Stimulated activated CD8-positive, alpha-beta memory T cell treated with anti-CD3 and anti-CD28 coated beads, Interleukin-4, amount 100 ng/mL, for 24 hours (primary cell): ENCODE measurements around the gene CERS6.
"Not testable (repeated sequence)": the region's sequence is repeated elsewhere in the genome, so short reads cannot be mapped to it uniquely, and the experiment has no call there.

Source experiments
- DNase-seq: peaks from one replicate; pipeline ENCODE4 v3.0.0-alpha.2; 2020; ENCODE audit warnings: low read depth

CERS6 gene

DNA sequence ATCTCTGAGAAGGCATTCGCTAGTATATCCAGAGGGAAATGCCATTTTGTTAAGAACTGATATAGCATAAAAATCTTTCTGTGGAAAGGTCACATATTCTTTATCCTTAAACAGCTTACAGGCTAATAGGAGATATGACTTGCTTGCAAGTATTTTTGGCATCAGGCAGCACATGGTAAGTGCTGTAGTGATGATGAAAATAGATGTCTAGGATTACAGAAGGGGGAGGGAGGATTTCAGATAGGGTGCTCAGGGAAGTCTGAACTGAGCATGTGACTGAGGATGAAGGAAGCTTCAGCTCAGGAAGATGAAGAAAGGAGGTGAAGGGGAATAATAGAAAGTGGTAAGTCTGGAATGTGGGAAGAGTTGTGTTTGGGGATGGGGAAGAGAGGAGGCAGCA lies 187.9 kb downstream of the CERS6 start:
- no peak for DNase-seq

DNA sequence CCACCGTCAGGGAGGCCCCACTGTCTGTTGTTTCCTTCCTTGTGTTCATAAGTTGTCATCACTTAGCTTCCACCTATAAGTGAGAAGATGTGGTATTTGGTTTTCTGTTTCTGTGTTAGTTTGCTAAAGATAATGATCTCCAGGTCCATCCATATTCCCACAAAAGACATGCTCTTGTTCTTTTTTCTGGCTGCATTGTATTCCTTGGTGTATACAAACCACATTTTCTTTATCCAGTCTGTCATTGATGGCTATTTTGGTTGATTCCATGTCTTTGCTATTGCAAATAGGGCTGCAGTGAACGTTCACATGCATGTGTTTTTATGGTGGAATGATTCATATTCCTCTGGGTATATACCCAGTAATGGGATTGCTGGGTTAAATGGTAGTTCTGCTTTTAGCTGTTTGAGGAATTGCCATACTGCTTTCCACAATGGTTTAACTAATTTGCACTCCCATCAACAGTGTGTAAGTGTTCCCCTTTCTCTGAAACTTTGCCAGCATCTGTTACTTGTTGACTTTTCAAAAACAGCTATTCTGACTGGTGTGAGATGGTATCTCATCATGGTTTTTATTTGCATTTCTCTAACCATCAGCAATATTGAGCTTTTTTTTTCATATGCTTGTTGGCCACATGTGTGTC lies 189.7 kb downstream of the CERS6 start:
- no peak for DNase-seq

DNA sequence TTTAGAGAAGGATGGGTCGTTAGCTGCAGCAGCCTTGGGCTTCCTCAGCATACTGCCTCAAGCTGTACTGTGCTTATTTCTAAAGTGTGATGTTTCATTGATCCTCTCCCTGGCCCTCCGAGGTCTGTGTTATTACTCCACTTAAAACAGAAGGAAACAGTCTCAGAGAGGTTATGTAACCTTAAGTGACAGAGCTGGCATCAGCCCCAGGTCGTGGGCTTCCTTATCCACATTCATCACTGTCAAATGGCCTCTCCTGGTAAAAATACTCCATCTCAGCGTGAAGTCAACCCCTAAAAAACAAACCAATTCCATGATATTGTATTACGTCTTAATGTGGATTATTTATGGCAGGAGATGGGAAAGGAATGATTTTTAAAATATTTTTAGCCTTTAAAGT lies 193.0 kb downstream of the CERS6 start:
- no peak for DNase-seq

DNA sequence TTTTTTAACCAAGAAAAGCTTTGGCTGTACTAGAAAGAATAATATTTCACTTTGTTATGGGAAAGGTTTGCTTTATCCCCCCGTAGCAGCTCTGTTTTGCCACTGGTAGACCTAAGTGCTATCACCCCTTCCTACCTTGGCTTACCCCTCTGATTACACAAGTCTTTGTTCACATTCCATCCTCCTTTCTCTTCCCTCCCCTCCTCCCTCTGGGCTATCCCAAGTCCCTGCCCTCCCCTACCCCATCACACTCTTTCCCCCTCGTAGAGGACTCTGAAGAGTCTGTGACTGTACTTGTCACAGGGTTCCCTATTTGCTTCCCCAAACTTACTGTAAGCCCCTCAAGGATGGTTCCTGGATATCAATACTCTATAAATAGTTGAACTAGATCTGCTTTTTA lies 193.5 kb downstream of the CERS6 start:
- DNase-seq = no peak

DNA sequence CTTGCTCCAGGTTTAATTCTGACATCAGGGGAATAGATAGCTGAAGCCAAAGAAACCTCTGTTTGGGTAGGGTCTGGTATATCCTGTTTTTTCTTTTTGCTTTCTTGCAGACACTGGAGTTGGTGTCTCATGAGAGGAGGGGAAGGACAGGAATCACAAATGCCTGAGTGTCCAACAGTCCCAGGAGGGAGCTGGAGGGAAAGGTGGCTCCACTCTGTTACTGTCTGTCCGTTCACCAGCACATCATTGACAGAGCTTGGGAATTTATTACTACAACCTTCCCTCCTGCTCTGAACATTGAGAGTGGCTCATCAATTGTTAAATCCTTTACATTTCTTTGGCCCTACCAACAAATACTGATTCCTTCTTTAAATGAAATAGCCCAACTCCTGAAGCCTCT lies 194.1 kb downstream of the CERS6 start:
- DNase-seq = no peak

DNA sequence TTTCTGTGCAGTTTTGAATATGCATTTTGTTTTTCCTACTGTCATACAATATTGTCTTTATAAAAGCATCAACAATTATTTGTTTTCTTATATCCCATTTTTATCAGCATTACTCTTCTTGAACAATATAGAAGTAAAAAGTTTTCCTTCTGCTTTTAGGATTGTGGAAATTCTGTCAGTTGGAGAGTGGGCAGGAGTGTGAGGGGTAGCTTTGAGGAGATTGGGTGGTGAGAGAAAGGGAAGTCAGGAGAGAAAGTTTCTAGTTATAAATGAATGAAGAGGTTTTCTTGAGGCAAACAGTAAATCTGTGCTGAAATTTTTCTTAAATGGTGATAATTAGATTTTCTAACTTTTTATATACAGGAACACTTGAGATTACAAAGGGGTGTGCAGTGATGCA lies 194.7 kb downstream of the CERS6 start:
- no peak for DNase-seq

DNA sequence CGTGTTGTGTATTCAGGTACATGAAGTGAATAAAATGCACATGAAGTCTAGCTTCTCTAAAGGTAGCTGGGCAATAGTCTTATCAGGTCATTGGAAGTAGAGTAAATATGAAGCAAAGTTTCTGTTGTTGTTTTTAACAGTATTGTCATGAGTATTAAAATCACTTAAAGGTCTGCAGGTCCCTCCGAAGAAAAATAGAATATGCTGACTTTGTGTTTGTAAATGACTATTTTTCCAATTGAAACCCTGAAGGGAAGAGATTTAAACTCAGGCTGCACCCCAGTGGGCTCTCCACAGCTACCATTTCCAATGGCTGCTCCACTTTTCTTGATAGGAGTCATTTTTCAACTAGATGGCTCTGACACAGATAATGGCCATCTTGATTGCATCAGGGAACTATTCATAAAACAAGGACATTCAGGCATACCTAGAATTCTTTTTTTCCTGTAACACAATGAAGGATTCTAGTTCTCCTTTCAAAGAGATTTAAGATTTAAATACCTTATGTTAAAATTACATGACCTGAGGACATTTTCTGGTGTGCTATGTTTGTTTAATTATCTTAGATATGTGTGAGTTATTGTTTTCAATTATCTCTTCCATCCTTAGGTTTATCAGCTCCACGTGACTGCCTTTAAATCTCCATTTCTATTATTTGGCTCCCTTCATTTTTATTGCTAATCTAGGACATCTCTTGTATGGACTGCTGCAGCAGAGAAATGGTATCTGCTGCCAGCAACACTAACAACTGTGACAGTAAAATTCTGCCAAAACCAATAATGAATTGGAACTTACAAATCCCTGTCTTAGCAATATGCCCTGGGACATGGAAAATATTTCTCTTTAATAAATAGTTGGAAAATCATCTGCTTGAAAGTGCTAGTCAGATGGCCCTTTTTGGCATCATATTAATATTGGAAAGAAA lies 197.2 kb downstream of the CERS6 start:
- no peak for DNase-seq

DNA sequence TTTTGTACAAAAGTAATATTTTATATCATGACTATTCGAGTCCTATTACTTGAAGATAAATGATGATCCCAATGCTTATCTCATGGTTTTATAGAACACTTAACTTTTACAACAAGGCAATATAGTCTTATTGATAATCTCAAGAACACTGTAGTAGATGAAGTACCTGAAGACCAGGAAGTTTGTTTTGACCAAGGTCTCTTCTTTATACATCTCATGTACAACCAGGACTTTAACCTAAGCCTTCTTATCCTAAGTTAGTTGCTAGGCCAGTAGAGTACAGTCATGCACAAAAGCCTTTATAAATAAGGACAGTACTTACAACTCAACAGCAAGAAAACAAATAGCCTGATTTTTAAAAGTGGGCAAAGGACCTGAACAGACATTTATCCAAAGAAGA lies 198.6 kb downstream of the CERS6 start:
- DNase-seq = no peak

DNA sequence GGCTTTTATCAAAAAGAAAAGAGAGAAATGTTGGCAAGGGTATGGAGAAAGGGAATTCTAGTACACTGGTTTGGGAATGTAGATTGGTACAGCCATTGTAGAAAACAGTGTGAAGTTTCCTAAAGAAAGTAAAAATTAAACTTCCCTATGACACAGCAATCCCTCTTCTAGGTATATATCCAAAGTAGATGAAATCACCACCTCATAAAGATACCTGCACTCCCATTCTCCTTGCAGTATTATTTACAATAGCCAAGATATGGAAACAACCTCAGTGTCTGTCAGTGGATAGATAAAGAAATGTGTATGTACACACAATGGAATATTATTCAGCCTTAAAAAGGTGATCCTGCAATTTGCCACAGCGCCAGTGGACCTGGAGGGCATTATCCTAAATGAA lies 199.1 kb downstream of the CERS6 start:
- no peak for DNase-seq

DNA sequence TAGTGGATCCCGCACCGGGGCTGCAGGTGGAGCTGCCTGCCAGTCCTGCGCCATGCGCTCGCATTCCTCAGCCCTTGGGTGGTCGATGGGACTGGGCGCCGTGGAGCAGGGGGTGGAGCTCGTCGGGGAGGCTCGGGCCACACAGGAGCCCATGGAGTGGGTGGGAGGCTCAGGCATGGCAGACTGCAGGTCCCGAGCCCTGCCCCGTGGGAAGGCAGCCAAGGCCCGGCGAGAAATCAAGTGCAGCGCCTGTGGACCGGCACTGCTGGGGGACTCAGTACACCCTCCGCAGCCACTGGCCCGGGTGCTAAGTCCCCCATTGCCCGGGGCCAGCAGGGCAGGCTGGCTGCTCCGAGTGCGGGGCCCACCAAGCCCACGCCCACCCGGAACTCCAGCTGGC lies 201.3 kb downstream of the CERS6 start:
- not testable (repeated sequence) for DNase-seq

DNA sequence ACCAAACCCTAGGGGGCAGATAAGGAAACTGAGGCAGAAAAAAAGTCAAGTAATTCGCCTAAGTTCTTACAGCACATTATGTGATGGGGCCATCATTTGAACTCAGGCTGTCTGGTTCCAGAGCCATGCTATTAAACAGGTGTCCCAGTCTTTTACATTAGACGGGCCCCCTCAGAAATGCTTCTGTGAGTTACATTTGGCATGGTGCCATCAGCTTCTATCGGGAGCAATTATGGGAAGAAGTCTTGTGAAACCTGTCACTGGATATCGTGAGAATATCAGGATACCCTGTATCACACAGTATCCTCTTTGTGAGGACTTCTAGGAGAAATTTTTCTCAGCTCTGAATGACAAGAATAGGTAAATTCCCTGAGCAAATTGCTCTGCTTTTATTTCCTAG lies 202.6 kb downstream of the CERS6 start:
- no peak for DNase-seq

DNA sequence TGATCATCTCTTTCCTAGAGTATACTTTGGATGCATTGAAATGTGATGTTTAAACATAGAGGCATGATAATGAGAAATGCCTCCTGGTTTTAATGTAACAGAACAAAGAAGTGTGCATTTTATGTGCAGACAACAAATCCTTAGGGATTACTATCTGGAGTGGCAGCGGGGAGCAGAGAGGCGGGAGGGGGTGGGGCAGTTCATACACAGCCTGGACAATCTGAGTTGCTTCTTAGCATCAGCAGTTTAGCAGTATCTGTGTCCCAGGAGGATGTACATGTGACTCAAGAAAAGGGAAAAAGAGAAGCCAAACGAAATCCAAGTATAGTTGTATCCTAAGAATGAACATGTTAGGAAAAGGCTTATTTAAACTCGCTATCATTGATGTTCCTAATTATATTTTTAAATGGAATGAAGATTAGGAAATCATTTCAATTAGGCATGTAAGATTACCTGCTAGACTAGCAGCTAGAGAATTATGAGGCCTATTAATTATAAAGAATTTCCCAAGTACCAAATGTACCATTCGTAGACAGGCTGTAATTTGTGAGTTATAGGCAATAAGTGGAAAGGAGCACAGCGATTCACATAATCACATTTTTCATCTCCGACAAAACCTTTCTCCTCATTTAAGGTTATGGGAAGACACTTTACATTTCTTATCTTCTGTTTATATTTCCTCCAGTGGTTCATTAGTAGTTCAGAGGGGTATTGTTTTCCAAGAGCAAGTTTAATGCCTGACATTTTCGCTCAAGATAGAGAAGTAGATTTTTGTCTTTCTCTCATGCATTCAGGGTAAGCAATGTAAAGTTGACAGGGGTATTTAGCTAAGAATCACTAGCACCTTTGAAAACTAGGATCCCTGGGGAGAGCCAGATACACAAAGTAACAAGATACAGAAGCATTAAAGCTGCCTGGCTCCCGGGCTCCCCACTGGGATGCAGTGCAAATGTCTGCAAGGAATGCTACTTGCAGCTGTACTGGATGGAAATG lies 205.1 kb downstream of the CERS6 start:
- DNase-seq = no peak

DNA sequence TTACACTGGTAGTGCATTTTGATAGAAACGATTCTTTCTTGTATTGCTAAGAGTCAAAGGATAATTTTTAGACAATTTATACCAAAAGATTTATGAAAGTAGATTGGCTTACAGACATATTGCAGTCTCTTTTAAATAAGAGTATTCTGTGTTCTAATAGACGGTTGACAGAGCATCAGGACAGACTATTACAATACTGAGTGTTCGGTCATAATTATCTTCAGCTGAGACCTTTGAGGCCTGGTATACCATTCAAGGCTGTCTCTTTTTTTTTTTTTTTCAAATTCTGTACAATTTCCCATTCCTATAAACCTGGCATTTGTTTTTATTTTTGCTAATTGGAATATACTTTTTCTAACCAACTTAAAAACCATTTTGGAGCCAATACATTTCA lies 205.8 kb downstream of the CERS6 start:
- no peak for DNase-seq

DNA sequence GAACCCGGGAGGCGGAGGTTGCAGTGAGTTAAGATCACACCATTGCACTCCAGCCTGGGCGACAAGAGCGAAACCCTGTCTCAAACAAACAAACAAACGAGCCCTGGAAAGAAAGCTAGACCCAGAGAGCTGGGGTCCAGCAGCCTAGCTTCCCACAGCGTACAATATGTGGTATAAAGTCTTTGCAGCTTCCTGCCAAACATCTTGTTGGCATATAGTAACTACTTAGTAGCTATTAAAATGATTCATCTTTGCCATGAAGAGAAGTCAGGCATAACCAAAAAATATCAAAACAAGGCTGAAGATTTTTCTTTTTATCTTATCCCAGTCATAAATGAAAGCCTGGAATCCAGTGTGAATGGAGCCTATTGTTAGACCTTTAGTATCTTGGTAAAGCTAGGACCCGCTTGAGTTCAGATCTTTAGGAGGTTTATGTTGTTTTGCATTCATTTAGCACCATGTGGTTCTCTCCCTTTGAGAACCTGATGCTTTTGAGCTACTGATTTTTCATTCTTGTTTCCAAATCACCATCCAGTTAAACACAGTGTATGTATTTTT lies 206.7 kb downstream of the CERS6 start:
- DNase-seq = no peak

DNA sequence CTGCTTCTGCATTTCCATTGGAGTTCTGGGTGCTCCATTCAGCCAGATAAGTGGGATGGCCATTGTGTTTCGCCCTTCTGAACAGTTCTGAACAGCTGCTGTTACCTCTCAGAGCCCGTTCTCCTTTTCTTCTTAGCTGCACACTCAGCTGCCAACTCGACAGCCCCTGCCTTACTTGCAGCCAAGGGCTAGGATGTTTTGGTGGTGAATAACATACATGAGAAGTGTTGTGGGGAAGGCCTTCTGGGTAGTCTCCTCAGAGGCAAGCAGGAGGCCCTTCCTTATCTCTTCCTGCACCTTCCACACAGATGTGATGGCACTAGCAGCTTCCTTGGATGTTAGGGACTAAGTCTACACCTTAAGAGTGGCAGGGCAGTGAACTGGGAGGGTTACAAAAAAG lies 207.9 kb downstream of the CERS6 start:
- DNase-seq = no peak

DNA sequence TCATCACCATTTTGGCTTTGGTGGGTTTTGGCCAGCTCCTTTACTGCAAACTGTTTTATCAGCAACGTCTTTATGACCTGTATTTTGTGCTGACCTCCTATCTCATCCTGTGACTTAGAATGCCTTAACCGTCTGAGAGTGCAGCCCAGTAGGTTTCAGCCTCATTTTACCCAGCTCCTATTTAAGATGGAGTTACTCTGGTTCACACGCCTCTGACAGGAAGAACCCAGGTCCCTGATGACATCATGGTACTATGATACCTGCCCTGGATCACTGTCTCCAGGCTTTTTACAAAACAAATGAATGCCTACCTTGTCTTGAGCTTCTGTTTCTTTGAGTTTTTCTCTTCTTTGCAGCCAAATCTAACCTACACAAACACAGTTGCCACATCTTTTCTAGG lies 208.6 kb downstream of the CERS6 start:
- DNase-seq = not testable (repeated sequence)

DNA sequence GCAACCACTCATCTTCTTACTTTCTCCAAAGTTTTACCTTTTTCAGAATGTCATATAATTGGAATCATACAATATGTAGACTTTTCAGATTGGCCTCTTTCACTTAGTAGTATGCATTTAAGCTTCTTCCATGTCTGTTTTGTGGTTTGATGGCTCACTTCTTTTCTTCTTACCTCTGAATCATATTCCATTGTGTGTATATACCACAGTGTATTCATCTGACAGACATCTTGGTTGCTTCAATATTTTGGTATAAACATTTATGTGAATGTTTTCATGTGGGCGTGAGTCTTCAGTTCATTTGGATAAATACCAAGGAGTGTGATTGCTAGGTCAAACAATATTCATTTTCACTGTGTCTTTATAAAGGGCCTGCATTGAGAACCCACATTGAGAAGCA lies 210.3 kb downstream of the CERS6 start:
- DNase-seq = no peak

DNA sequence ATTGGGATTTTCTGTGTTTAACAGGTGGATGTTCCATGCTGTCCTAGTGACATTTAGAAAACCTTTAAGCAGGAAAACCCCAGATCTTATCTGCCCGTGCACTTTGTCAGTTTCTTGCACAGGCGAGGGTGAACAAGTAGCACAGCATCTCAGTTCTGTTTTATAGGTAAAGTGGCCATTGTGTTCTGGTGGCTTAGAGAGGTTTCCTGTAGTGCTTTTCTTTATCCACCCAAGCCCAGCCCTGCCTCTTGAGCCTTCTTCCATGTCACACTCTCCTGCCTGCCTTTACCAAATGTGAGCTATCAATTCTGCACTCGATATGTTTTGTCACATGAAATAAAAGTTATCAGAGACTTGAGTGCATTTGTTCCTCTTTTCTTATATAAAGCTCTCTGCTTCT lies 211.1 kb downstream of the CERS6 start:
- DNase-seq = no peak

DNA sequence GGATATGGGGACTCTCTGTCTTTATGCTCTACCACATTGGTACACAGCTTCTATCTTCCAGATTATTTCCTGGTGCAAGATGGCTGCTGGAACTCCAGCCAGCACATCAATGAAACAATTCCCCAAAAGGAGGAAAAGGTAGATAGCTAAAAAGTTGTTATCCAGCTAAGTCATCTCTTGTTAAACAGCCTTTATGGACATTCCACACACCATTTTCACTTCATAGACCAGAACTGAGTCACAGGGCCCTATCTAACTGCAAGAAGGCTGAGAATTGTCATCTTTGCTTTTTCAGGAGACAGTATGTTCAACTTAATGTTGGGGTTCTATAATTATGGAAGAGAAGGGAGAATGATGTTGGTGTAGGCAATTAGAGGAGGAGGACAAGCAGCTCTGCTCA lies 213.1 kb downstream of the CERS6 start:
- no peak for DNase-seq

DNA sequence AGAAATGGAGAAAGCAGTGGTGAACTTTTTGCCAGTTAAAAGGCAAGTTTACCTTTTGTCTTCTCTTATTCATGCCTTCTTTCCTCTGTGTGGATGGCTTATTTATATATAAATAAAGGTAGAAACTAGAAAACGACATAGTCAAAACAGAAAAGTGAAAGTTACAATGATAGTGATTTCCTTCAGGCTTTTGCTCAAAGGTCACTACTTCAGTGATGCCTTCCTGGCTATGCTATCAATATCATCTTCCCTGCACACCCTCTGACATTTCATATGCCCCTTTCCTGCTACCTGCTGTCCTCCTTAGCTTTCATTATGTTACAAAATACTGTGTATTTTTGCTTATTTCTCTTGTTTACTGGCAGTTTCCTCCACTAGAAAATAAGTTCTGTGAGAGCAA lies 214.4 kb downstream of the CERS6 start:
- DNase-seq = no peak

DNA sequence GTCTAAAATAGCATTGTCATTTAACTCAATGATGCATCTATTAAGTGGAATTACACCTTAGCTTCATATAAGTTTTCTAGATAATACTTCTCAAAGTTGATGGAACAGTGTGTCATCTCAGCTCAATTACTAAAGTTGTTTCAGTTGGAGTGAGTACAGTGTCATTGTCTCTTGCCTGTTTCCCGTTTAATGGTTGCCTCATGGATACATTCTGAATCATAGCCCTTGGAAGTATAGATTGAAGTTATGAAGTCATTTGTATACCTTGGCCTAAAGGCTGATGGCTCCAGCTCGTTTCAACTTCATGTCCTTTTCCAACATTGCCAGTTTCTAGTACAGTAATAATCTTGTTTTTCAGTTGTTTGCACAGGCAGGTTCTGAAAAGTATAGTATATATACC lies 215.9 kb downstream of the CERS6 start:
- no peak for DNase-seq
